WTC11 (cell line): ENCODE data around the gene TMEM120B. TPM values are rescaled to one million over a fixed set of nuclear protein-coding genes. Genes with fewer than 3 reads are reported as not detected.

ENCODE experiments used
- ATAC-seq: fragments of 200-7000 bp; cut with Tn5 transposase; 2 replicates; pipeline ENCODE4 v1.10.0; 2021; ENCODE audit warnings: mild to moderate bottlenecking, moderate library complexity
- CTCF ChIA-PET: fragments of 300-600 bp; sonication (Branson Sonifier 250); formaldehyde crosslinking; loops from one replicate; lab custom pipeline; 2021; ENCODE audit warnings: antibody characterized with exemption; lab: Charles Lee
- POLR2A ChIA-PET: fragments of 350-600 bp; sonication (Branson Sonifier 250); formaldehyde crosslinking; loops from one replicate; lab custom pipeline; 2021; ENCODE audit warnings: antibody characterized with exemption; lab: Charles Lee
- DNase-seq: peaks from one replicate; pipeline ENCODE4 v3.0.0; 2021; ENCODE audit warnings: low spot score
- H3K27ac Mint-ChIP-seq: 2 replicates; pipeline ENCODE4 v1.8.0; 2021; ENCODE audit warnings: mixed read lengths
- H3K27me3 Mint-ChIP-seq: 2 replicates; pipeline ENCODE4 v1.8.0; 2021; ENCODE audit warnings: low read depth, mild to moderate bottlenecking, moderate library complexity, mixed read lengths
- H3K36me3 Mint-ChIP-seq: 2 replicates; pipeline ENCODE4 v1.8.0; 2021; ENCODE audit warnings: mixed read lengths
- H3K4me1 Mint-ChIP-seq: 2 replicates; pipeline ENCODE4 v1.8.0; 2022; ENCODE audit warnings: mixed read lengths
- H3K4me3 Mint-ChIP-seq: 2 replicates; pipeline ENCODE4 v1.8.0; 2021; ENCODE audit warnings: mild to moderate bottlenecking, moderate library complexity, mixed read lengths
- H3K9me3 Mint-ChIP-seq: 2 replicates; pipeline ENCODE4 v1.8.0; 2021; ENCODE audit warnings: mixed read lengths
- CBFB ChIP-seq: sonication (generic); formaldehyde crosslinking; IDR thresholded peaks from 2 replicates; pipeline ENCODE4 v1.8.1; 2022; ENCODE audit warnings: mild to moderate bottlenecking, low read depth, missing genetic modification reagents
- ELF4 ChIP-seq: sonication (generic); formaldehyde crosslinking; IDR thresholded peaks from 2 replicates; pipeline ENCODE4 v1.8.1; 2022; ENCODE audit warnings: low read depth, mild to moderate bottlenecking, moderate library complexity, missing genetic modification reagents
- ETV6 ChIP-seq: sonication (generic); formaldehyde crosslinking; IDR thresholded peaks from 2 replicates; pipeline ENCODE4 v1.8.1; 2022; ENCODE audit warnings: mild to moderate bottlenecking, missing genetic modification reagents
- FOXK1 ChIP-seq: sonication (generic); formaldehyde crosslinking; IDR thresholded peaks from 2 replicates; pipeline ENCODE4 v1.8.0; 2022; ENCODE audit warnings: mild to moderate bottlenecking, moderate library complexity, missing genetic modification reagents
- JUN ChIP-seq: sonication (generic); formaldehyde crosslinking; IDR thresholded peaks from 2 replicates; pipeline ENCODE4 v1.8.0; 2023; ENCODE audit warnings: mild to moderate bottlenecking, missing genetic modification reagents
- NR1H2 ChIP-seq: sonication (generic); formaldehyde crosslinking; IDR thresholded peaks from 2 replicates; pipeline ENCODE4 v1.9.0; 2021; ENCODE audit warnings: mild to moderate bottlenecking, moderate library complexity, missing genetic modification reagents
- RELA ChIP-seq: sonication (generic); formaldehyde crosslinking; IDR thresholded peaks from 2 replicates; pipeline ENCODE4 v1.8.1; 2022; ENCODE audit warnings: missing genetic modification reagents, mild to moderate bottlenecking, borderline replicate concordance
- SMAD4 ChIP-seq: sonication (generic); formaldehyde crosslinking; IDR thresholded peaks from 2 replicates; pipeline ENCODE4 v1.8.0; 2022; ENCODE audit warnings: mild to moderate bottlenecking, missing genetic modification reagents
- STAT6 ChIP-seq: sonication (generic); formaldehyde crosslinking; conservative IDR thresholded peaks from 2 replicates; pipeline ENCODE4 v1.8.1; 2023; ENCODE audit warnings: mild to moderate bottlenecking, low read depth, missing genetic modification reagents, moderate library complexity
- TCF7 ChIP-seq: sonication (generic); formaldehyde crosslinking; IDR thresholded peaks from 2 replicates; pipeline ENCODE4 v1.8.0; 2022; ENCODE audit warnings: mild to moderate bottlenecking, low read depth, missing genetic modification reagents, moderate library complexity
- TEAD1 ChIP-seq: sonication (generic); formaldehyde crosslinking; IDR thresholded peaks from 2 replicates; pipeline ENCODE4 v1.8.0; 2022; ENCODE audit warnings: mild to moderate bottlenecking, missing genetic modification reagents
- ZNF263 ChIP-seq: sonication (generic); formaldehyde crosslinking; IDR thresholded peaks from 2 replicates; pipeline ENCODE4 v1.8.1; 2022; ENCODE audit warnings: low read depth, mild to moderate bottlenecking, moderate library complexity, missing genetic modification reagents
- ZNF416 ChIP-seq: fragments of 250-450 bp; sonication (Bioruptor Pico); IDR thresholded peaks from 2 replicates; pipeline ENCODE4 v1.9.0; 2021; ENCODE audit warnings: mild to moderate bottlenecking, inconsistent platforms
- ZNF423 ChIP-seq: fragments of 250-450 bp; sonication (Bioruptor Pico); IDR thresholded peaks from 2 replicates; pipeline ENCODE4 v2.1.2; 2022; ENCODE audit warnings: mild to moderate bottlenecking, moderate library complexity
- ZNF532 ChIP-seq: fragments of 250-450 bp; sonication (Bioruptor Pico); IDR thresholded peaks from 2 replicates; pipeline ENCODE4 v1.9.0; 2021; ENCODE audit warnings: mild to moderate bottlenecking, borderline replicate concordance
- total RNA-seq: library from RNA; stranded (reverse); gene quantifications from 3 replicates; pipeline ENCODE4 v1.2.3, GENCODE V29; 2021
- TF ChIP-seq, protein P1 (sequence below): sonication (generic); formaldehyde crosslinking; IDR thresholded peaks from 2 replicates; pipeline ENCODE4 v1.8.1; 2022; ENCODE audit warnings: low read depth, missing genetic modification reagents, borderline replicate concordance

Gene TMEM120B
- total RNA-seq, 1 experiment from 2014 or later: 36.9 TPM

DNA sequence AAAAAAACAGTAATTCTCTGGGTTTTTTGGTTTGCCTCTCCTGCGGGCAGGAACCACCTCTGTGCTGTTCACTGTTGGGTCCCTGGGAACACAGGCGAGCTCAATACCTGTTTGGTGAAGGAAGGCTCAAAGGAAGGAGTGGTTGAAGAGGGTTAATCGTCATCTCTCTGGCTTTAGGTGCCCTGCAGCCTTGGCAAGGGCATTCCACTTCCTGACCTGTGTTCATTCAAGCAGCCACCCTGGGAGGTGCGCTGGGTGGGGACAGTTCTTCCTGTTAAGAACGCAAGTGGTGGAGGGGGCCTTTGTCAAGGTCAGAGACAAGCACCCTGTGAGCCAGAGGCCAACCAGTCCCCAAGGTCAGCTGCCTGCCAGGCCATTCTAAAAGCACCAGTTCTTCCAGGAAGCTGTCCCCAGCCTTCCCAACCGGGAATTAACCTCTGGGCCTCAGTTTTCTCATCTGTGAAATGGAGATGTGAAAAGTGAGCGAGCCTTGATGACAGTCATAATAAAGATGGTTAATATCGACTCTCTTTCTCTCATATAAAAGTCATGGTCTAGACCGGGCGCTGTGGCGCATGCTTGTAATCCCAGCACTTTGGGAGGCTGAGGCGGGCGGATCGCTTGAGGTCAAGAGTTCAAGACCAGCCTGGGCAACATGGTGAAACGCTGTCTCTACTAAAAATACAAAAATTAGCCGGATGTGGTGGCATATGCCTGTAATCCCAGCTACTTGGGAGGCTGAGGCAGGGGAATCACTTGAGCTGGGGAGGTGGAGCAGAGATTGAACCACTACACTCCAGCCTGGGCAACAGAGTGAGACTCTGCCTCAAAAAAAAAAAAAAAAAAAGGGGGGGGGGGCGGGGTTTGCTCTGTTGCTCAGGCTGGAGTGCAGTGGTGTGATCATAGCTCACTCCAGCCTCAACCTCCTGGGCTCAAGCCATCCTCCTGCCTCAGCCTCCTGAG lies 74.8 kb downstream of the TMEM120B start:
- Mint-ChIP-seq H3K4me1 (peaks cover 13% of the 10 kb centered on the region), H3K9me3 (no peaks in the 10 kb centered on the region), H3K36me3 (0 out of 2 replicates have a peak, but pooled peaks cover 4% of the 10 kb centered on the region), H3K4me3 (no peak overlapping the region), H3K27ac (no peak overlapping the region; the same call in 1 of the 2 replicates), H3K27me3 (no peaks in the 10 kb centered on the region; the same call in 1 of the 2 replicates)
- no peak for DNase-seq
- CTCF ChIA-PET: interaction anchor here (0.7 to 2.9 kb wide), 4 partner anchors 14 to 101 kb away, joined by 3 to 10 read pairs (median 4); partner anchors contain the start of gene PSMD9
- POLR2A ChIA-PET: no interaction called here
- no peak for ATAC-seq
- TF ChIP-seq JUN (CRISPR knock-in tag) (no peak), SMAD4 (CRISPR knock-in tag) (no peak), RELA (CRISPR knock-in tag) (no peak)
- TF ChIP-seq, protein P1, sequence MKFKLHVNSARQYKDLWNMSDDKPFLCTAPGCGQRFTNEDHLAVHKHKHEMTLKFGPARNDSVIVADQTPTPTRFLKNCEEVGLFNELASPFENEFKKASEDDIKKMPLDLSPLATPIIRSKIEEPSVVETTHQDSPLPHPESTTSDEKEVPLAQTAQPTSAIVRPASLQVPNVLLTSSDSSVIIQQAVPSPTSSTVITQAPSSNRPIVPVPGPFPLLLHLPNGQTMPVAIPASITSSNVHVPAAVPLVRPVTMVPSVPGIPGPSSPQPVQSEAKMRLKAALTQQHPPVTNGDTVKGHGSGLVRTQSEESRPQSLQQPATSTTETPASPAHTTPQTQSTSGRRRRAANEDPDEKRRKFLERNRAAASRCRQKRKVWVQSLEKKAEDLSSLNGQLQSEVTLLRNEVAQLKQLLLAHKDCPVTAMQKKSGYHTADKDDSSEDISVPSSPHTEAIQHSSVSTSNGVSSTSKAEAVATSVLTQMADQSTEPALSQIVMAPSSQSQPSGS (CRISPR knock-in tag): no peak

DNA sequence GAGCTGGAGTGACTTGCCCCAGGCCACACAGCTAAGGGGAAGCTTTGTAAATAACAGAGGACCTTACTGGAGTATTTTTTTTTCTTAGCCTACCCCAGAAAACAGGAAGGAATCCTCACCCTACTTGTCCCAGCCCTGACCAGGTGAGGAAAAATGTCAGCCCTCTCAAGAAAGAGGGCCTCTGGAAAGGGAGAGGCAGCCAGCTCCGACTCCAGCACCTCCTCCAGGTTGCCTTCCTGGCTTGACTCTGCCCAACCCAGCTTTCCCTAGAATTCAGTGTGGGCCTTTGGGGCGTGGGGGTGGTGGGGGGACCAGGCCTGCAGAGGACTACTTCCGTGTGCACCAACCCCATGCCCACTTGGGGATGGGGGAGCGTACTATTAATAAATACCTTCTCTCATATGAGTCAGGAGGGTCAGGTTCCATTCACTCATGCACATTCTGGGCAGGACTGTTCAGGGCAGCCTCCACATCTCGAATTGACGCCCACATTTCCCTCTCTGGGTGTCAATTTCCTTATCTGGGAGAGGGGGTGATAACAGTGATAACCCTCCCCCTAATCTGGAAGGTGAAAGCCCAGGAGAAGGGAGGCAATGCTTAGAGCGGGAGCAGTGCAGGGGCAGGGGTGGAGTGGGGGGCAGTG lies 75.7 kb downstream of the TMEM120B start:
- POLR2A ChIA-PET: no interaction called here
- Mint-ChIP-seq H3K27ac (no peak overlapping the region), H3K9me3 (no peaks in the 10 kb centered on the region), H3K36me3 (0 out of 2 replicates have a peak, but pooled peaks cover 4% of the 10 kb centered on the region), H3K27me3 (no peaks in the 10 kb centered on the region; the same call in 1 of the 2 replicates), H3K4me3 (no peak overlapping the region), H3K4me1 (peaks cover 13% of the 10 kb centered on the region)
- TF ChIP-seq ZNF416 (CRISPR knock-in tag) (no peak), ELF4 (CRISPR knock-in tag) (no peak), ZNF532 (CRISPR knock-in tag) (no peak), ZNF263 (no peak), STAT6 (CRISPR knock-in tag) (no peak), TEAD1 (no peak), NR1H2 (CRISPR knock-in tag) (no peak), ETV6 (CRISPR knock-in tag) (no peak), FOXK1 (CRISPR knock-in tag) (no peak), ZNF423 (no peak), TCF7 (CRISPR knock-in tag) (no peak), CBFB (CRISPR knock-in tag) (no peak)
- DNase-seq: no peak
- CTCF ChIA-PET: interaction anchor here (0.7 to 1.0 kb wide), 2 partner anchors 55 to 100 kb away, joined by 3 to 4 read pairs; partner anchors contain the start of gene PSMD9
- ATAC-seq: no peak
